Activated CD4-positive, alpha-beta T cell treated with anti-CD3 and anti-CD28 coated beads, Interleukin-2, amount 10 ng/mL, durations not matched to agents 7 days and 5 days (primary cell): Measurements from ENCODE around the gene KBTBD12. TPM values are rescaled to one million over a fixed set of nuclear protein-coding genes. Genes with fewer than 3 reads are reported as not detected.
A peak's percentile ranks its signal among the peaks of the same experiment; 100 is the strongest.

Source experiments
- CTCF ChIA-PET: fragments of 350-600 bp; sonication (Branson Sonifier 250); formaldehyde crosslinking; loops from one replicate; lab custom pipeline; 2021; ENCODE audit warnings: antibody characterized with exemption; lab: Charles Lee
- POLR2A ChIA-PET: fragments of 350-600 bp; sonication (Branson Sonifier 250); formaldehyde crosslinking; loops from one replicate; lab custom pipeline; 2021; ENCODE audit warnings: antibody characterized with exemption; lab: Charles Lee
- DNase-seq: peaks from one replicate; pipeline ENCODE4 v3.0.0-alpha.2; 2020
- H3K27ac Mint-ChIP-seq: one replicate; pipeline ENCODE4 v1.8.0; 2021; ENCODE audit warnings: mild to moderate bottlenecking, moderate library complexity, mixed read lengths
- H3K27me3 Mint-ChIP-seq: one replicate; pipeline ENCODE4 v1.8.0; 2021; ENCODE audit warnings: mixed read lengths
- H3K36me3 Mint-ChIP-seq: one replicate; pipeline ENCODE4 v1.8.0; 2021; ENCODE audit warnings: low read depth, mixed read lengths
- H3K4me1 Mint-ChIP-seq: one replicate; pipeline ENCODE4 v1.8.0; 2021; ENCODE audit warnings: mixed read lengths
- H3K4me3 Mint-ChIP-seq: one replicate; pipeline ENCODE4 v1.8.0; 2021; ENCODE audit warnings: mild to moderate bottlenecking, moderate library complexity, mixed read lengths
- H3K9me3 Mint-ChIP-seq: one replicate; pipeline ENCODE4 v1.8.0; 2021; ENCODE audit warnings: mixed read lengths
- total RNA-seq, 2 experiments: library from RNA; stranded (reverse); gene quantifications; one replicate each; pipeline ENCODE4 v1.2.3, GENCODE V29; 2021

Gene KBTBD12
- total RNA-seq, 2 experiments from 2014 or later, result not detected

DNA sequence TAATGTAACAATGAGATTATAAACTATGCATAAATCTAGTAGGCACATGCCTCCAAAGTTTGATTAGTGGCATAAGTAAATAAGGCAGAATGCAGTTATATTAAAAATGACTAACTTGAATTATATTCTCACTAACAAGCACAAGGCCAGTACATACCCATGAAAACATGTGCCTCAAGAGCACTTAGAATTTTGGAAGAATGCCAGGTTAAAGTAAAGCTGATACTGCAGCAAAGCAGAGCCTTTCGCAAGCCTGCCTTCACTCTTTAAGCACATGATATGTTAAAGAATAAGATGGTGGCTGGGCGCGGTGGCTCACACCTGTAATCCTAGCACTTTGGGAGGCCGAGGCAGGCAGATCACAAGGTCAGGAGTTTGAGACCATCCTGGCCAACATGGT, 49.0 kb downstream of the KBTBD12 start:
- Mint-ChIP-seq H3K4me3 (no peak overlapping the region), H3K27me3 (peaks cover 34% of the 10 kb centered on the region), H3K4me1 (no peaks in the 10 kb centered on the region), H3K27ac (no peak overlapping the region), H3K36me3 (no peaks in the 10 kb centered on the region), H3K9me3 (no peaks in the 10 kb centered on the region)
- ChIA-PET CTCF (no interaction called here), POLR2A (no interaction called here)
- DNase-seq, result no peak

DNA sequence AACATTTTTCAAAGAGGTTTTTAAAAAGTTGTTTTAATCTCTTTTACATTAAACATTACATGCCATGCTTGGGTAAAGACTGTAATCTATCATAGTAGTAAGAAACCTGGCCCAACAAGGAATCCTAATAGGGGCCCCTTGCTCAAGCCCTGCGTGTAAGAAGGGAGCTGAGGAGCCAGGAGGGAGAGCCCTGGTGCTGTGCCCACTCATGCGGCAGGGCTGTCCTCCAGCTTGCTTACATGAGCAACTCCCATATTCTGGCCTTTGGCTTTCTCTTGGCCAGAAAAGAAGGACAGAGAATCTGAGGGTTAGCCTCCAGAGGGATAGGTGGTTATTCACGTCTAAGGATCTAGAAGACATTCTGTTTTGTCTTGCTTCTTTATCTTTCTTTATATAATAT, 49.8 kb downstream of the KBTBD12 start:
- no peak for DNase-seq
- H3K36me3 Mint-ChIP-seq, result no peaks in the 10 kb centered on the region
- H3K4me1 Mint-ChIP-seq, result no peaks in the 10 kb centered on the region
- H3K9me3 Mint-ChIP-seq, result no peaks in the 10 kb centered on the region
- no peak overlapping the region for H3K27ac Mint-ChIP-seq
- CTCF ChIA-PET, result interaction anchor here (0.6 kb wide), 1 partner anchor 89 kb away, joined by 3 read pairs; no protein-coding TSS in a partner anchor
- peaks cover 37% of the 10 kb centered on the region for H3K27me3 Mint-ChIP-seq
- H3K4me3 Mint-ChIP-seq, result no peak overlapping the region
- POLR2A ChIA-PET, result no interaction called here

DNA sequence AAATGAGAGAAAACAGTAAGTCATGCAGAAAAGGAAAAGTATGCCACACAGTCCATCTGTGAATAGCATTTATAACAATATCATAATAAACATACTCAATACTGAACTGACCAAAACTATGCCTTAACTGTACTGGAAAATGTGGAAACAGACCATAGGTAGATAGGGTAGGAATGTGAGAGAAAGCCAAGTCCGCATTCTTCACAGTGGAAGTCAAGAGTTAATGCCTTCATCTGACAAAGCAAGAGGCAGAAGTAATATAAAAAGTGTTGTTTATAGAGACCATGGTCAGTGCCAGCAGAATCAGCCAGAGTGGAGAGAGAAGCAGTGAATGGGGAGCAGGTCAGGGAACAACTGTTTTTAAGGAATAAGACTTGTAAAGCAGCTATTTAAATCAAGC, 52.3 kb downstream of the KBTBD12 start:
- Mint-ChIP-seq H3K4me3 (no peak overlapping the region), H3K27ac (no peak overlapping the region), H3K36me3 (no peaks in the 10 kb centered on the region), H3K4me1 (no peaks in the 10 kb centered on the region), H3K9me3 (no peaks in the 10 kb centered on the region), H3K27me3 (peaks cover 38% of the 10 kb centered on the region)
- POLR2A ChIA-PET, result no interaction called here
- CTCF ChIA-PET, result no interaction called here
- DNase-seq, result no peak

DNA sequence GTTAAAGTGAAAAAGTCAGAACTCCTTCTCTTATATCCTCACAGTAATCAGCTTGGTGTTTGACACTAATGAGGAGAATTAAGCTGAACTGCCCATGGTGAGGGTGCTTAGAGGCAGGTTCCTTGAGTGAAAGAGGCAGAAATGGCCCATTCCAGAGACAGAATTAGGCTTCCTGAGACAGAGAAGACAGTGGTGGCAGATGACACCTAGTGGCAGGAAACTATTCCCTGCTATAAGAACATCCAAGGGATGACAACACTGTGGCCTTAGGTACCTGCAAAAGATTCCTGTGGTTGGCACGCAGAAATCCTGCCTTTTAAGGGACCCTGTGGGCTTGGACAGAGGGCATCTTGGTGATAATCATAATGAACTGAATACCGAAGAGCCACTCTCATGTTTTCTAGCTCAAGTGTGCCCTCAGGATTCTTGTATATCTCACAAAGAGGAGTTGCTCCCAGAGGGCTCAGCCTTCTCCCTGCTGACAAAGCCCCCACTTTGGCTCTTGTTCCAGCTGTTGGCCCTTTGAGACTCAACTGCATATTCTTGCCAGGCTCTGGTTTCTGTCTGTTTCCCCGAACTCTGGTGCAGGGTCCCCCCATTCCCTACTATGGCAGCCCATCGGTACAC, 56.0 kb downstream of the KBTBD12 start:
- DNase-seq, result peak; percentile 25
- ChIA-PET POLR2A (no interaction called here), CTCF (interaction anchor here (1.4 kb wide), 1 partner anchor 396 kb away, joined by 5 read pairs; no protein-coding TSS in a partner anchor)
- H3K4me1 Mint-ChIP-seq, result no peaks in the 10 kb centered on the region
- H3K27me3 Mint-ChIP-seq, result peaks cover 44% of the 10 kb centered on the region
- H3K27ac Mint-ChIP-seq, result no peak overlapping the region
- no peak overlapping the region for H3K4me3 Mint-ChIP-seq
- no peaks in the 10 kb centered on the region for H3K36me3 Mint-ChIP-seq
- H3K9me3 Mint-ChIP-seq, result no peaks in the 10 kb centered on the region

DNA sequence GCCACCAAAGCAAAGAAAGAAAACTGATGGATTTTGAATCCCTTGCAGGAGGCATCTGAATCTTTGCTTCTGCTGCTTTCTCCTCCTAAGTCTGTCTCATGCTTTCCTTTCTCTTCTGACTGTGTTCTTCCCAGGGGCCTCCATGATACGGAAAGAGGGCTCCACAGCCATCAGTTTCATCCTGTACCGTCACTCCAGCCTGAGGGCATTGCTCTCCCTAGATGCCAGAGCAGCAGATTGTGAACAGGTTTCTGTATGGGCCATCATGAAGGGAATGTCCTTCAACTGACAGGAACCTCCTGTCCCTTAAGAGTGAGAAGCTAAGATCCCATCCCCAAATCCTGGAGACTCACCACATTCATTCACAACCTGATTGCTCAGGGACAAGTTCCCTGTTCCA, 59.2 kb downstream of the KBTBD12 start:
- H3K4me3 Mint-ChIP-seq, result no peak overlapping the region
- no peak for DNase-seq
- H3K9me3 Mint-ChIP-seq, result no peaks in the 10 kb centered on the region
- POLR2A ChIA-PET, result no interaction called here
- no peak overlapping the region for H3K27ac Mint-ChIP-seq
- H3K4me1 Mint-ChIP-seq, result no peaks in the 10 kb centered on the region
- peaks cover 42% of the 10 kb centered on the region for H3K27me3 Mint-ChIP-seq
- no peaks in the 10 kb centered on the region for H3K36me3 Mint-ChIP-seq
- CTCF ChIA-PET, result no interaction called here

DNA sequence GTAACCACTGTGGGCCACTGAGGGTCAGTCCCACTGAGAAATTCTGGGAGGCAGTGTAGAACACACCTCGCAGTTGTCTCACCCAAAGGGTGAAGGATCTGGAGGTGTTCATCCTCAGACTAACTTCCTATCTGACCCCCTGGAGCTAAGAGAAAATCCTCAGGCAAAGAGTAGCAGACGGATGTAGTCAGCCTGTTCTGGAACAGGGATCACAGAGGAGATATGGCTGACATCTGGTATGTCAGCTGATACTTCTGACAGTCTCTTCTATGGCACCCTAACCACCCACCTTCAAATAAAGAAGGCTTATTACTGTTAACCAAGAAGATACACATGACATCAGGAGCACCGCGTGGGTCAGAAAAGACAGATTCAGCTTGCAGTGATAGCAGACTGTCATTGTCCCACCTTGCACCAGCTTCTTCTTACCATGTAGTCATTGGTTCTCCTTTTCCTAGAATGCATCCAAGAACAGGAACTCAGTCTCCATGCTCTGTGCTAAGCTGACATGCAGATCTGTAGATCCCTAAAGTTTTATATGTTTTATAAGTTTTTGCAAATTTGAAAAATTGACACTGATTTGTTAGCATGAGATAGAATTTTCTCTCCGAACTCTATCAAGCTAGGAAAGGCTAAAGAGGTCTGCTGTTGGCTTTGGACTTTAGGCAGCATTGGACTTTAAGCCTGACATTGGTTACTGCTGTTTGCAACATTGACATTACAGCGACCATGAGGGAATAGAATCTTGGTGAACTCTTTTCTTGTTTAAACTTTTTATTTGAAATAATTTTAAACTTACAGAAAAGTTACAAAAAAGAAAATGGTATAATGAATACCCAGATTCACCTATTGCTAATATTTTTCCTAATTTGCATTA, 60.4 kb downstream of the KBTBD12 start:
- Mint-ChIP-seq H3K4me1 (no peaks in the 10 kb centered on the region), H3K27ac (no peak overlapping the region), H3K4me3 (no peak overlapping the region), H3K36me3 (no peaks in the 10 kb centered on the region), H3K9me3 (no peaks in the 10 kb centered on the region), H3K27me3 (peaks cover 37% of the 10 kb centered on the region)
- DNase-seq, result no peak
- POLR2A ChIA-PET, result no interaction called here
- CTCF ChIA-PET, result interaction anchor here (0.8 kb wide), 1 partner anchor 16 kb away, joined by 3 read pairs; no protein-coding TSS in a partner anchor

DNA sequence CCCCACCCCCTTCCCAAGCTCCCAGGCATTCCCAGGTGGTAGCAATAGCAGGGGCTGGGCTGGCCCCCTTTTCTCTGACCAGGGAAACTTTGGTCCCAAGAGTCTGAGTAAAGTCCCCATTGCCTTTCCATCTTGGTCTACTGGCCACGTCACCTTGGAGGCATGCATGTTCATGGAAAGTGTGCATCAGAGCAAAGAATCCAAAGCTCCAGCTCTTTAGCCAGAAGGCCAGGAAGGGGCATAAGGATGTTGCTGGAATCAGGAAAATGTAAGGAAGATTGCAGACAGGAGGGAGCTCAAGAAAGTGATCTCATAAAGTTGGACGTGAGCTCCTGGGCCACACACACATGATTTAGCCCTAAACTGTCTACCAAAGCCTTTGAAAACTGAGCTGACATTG, 63.6 kb downstream of the KBTBD12 start:
- Mint-ChIP-seq H3K27ac (no peak overlapping the region), H3K27me3 (peaks cover 30% of the 10 kb centered on the region), H3K4me3 (no peak overlapping the region), H3K9me3 (no peaks in the 10 kb centered on the region), H3K36me3 (no peaks in the 10 kb centered on the region), H3K4me1 (no peaks in the 10 kb centered on the region)
- ChIA-PET CTCF (no interaction called here), POLR2A (no interaction called here)
- no peak for DNase-seq

DNA sequence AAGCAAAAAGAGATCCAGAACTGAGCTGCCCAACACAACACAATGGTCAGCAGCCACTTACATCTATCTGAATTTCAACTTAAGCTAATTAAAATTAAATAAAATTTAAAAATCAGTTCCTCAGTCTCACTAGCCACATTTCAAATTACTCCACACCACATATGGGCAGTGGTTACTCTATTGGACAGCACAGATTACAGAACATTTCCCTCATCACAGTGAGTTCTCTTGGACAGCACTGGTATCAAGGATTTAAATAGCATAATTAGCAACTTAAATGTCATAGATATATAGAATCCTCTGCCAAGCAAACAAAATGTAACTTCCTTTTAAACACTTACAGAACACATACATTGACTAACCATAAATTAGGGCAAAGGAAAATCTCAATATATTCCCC, 64.4 kb downstream of the KBTBD12 start:
- Mint-ChIP-seq H3K4me3 (no peak overlapping the region), H3K27ac (no peak overlapping the region), H3K27me3 (peaks cover 29% of the 10 kb centered on the region), H3K36me3 (no peaks in the 10 kb centered on the region), H3K9me3 (no peaks in the 10 kb centered on the region), H3K4me1 (no peaks in the 10 kb centered on the region)
- DNase-seq, result no peak
- ChIA-PET CTCF (no interaction called here), POLR2A (no interaction called here)

DNA sequence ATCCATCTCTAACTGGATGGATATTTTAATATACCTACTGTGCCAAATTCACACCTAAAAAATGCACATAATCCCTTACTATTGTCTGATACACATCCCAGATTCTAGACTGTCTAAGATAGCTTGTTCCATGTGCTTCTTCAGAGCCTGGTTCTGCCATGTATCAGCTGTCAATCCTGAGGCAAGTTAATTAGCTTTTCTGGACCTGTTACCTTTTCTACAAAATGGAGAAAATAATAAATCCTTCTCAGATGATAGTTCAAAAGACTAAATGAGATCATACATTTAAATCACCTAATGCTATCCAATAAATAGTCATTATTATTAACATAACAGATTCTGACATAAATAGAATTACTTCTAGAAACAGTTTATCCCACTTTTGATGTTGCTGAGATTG, 66.1 kb downstream of the KBTBD12 start:
- no peak overlapping the region for H3K27ac Mint-ChIP-seq
- no peak for DNase-seq
- ChIA-PET CTCF (interaction anchor here (0.6 to 0.9 kb wide), 3 partner anchors 309 to 1002 kb away, joined by 3 to 4 read pairs (median 3); no protein-coding TSS in a partner anchor), POLR2A (no interaction called here)
- H3K27me3 Mint-ChIP-seq, result peaks cover 23% of the 10 kb centered on the region
- H3K9me3 Mint-ChIP-seq, result no peaks in the 10 kb centered on the region
- no peak overlapping the region for H3K4me3 Mint-ChIP-seq
- no peaks in the 10 kb centered on the region for H3K36me3 Mint-ChIP-seq
- H3K4me1 Mint-ChIP-seq, result no peaks in the 10 kb centered on the region

DNA sequence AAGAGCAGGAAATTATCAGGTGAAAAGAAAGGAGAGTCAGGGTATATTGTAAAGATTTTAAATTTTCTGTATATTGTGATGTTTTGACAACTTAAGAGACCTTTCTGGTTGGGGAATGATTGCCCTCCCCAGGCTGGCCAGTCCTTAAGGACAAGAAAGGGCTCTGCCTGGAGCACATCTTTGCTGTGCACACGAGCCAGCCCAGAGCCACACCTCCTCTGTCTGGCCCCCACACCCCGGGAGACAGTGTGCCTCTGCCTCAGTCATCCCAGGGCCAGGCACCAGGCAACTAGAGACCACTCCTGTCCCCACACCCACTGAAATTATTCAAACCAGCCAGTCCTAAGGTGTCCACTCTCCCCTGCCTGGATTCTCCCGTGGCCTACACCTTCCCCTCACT, 67.1 kb downstream of the KBTBD12 start:
- H3K9me3 Mint-ChIP-seq, result no peaks in the 10 kb centered on the region
- POLR2A ChIA-PET, result no interaction called here
- H3K27me3 Mint-ChIP-seq, result peaks cover 15% of the 10 kb centered on the region
- no peak overlapping the region for H3K4me3 Mint-ChIP-seq
- no peaks in the 10 kb centered on the region for H3K4me1 Mint-ChIP-seq
- CTCF ChIA-PET, result no interaction called here
- no peak for DNase-seq
- H3K27ac Mint-ChIP-seq, result no peak overlapping the region
- no peaks in the 10 kb centered on the region for H3K36me3 Mint-ChIP-seq

DNA sequence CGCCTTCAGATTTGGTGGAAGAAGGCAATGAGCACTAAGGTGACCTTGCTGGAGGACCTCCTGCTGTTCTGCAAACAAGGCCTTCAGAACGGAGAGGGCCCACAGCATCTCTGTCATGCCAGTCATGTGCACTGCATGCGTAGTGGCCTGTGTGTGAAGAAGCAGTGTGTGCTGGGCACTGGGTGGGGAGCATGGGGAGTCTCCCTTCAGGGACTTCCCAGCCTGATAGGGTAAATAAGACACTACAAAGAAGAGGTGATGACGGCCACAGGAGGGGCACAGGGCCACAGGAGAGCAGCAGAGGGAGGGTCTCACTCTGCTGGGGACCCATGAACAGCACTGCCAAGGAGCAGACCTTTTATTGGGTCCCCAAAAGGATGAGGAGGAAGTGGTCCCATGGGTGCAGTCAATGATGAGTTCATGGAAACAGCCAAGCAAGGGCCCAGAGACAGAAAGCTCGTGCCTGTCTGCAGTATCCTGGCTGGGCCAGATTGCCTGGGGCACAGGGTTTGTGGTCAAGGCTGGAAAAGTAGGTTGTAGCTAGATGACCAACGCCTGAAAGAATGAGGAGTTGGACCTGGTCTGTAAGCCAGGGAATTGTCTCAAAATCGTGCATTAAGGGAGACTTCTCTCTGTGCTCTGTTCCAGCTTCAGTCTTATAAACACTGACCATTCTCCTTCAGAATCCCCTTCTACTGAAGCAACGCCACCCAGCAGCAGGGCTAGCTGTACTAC, 69.4 kb downstream of the KBTBD12 start:
- DNase-seq, result no peak

DNA sequence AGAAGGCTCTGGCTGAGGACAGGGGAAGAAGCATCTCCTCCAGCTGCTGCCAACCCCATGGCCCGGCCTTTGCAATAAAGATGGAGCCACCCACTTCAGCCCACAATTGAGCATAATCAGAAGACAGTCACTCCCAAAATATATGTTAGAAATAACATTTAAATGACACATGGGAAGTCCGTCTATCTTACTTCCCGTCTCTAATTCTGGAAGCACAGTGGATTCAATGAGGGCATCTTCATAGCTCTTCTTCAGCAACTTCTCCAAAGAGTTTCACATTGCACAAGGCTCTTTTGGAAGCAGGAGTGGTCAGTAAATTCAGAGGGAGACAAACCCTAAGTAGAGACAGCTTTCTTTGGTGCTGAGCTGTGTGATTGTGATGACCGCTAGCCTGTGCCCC, 70.2 kb downstream of the KBTBD12 start:
- H3K27ac Mint-ChIP-seq, result no peak overlapping the region

More for the DNA sequence above, 69.4 kb downstream of the KBTBD12 start:
- Mint-ChIP-seq H3K36me3 (no peaks in the 10 kb centered on the region), H3K27me3 (peaks cover 4% of the 10 kb centered on the region), H3K4me3 (no peak overlapping the region), H3K9me3 (no peaks in the 10 kb centered on the region), H3K27ac (no peak overlapping the region), H3K4me1 (no peaks in the 10 kb centered on the region)
- POLR2A ChIA-PET, result no interaction called here
- CTCF ChIA-PET, result no interaction called here

More for the DNA sequence above, 70.2 kb downstream of the KBTBD12 start:
- CTCF ChIA-PET, result no interaction called here
- no peak for DNase-seq
- Mint-ChIP-seq H3K4me3 (no peak overlapping the region), H3K9me3 (no peaks in the 10 kb centered on the region), H3K27me3 (peaks cover 4% of the 10 kb centered on the region), H3K36me3 (no peaks in the 10 kb centered on the region), H3K4me1 (no peaks in the 10 kb centered on the region)
- POLR2A ChIA-PET, result no interaction called here
